ENCODE data around the gene HNRNPUL1.
"Not testable (repeated sequence)": the region's sequence is repeated elsewhere in the genome, so short reads cannot be mapped to it uniquely, and the experiment has no call there.

The HNRNPUL1 gene

GRCh38 chr19:41226874-41227390 lies 37.2 kb upstream of the HNRNPUL1 start:
- H3K4me3 ChIP-seq (ENCODE audit: low read depth, low read length) = no peak overlapping the region
- TF ChIP-seq CTCF (IDR thresholded peaks at IDR 0.05; ENCODE audit: insufficient read depth, low read depth, low read length, missing control alignments) = no peak
- no peak for DNase-seq (ENCODE audit: low read depth)

- no peak for TF ChIP-seq CTCF (IDR thresholded peaks at IDR 0.05; ENCODE audit: insufficient read depth, low read depth, low read length, missing control alignments)
- no peak for DNase-seq (ENCODE audit: low read depth)
- H3K4me3 ChIP-seq (ENCODE audit: low read depth, low read length) = no peak overlapping the region
Observed at GRCh38 chr19:41228486-41228885, 35.7 kb upstream of the HNRNPUL1 start.

GRCh38 chr19:41229338-41229737 lies 34.8 kb upstream of the HNRNPUL1 start:
- not testable (repeated sequence) for H3K4me3 ChIP-seq (ENCODE audit: low read depth, low read length); DNase-seq (ENCODE audit: low read depth)

GRCh38 chr19:41230067-41230857 lies 33.9 kb upstream of the HNRNPUL1 start:
- no peak for DNase-seq (ENCODE audit: low read depth)
- no peak for TF ChIP-seq CTCF (IDR thresholded peaks at IDR 0.05; ENCODE audit: insufficient read depth, low read depth, low read length, missing control alignments)
- no peak overlapping the region for H3K4me3 ChIP-seq (ENCODE audit: low read depth, low read length)

- H3K4me3 ChIP-seq (ENCODE audit: low read depth, low read length) = no peak overlapping the region
- TF ChIP-seq CTCF (IDR thresholded peaks at IDR 0.05; ENCODE audit: insufficient read depth, low read depth, low read length, missing control alignments) = no peak
- no peak for DNase-seq (ENCODE audit: low read depth)
Observed at GRCh38 chr19:41232686-41233085, 31.5 kb upstream of the HNRNPUL1 start.

GRCh38 chr19:41233748-41234240 lies 30.4 kb upstream of the HNRNPUL1 start:
- TF ChIP-seq CTCF (IDR thresholded peaks at IDR 0.05; ENCODE audit: insufficient read depth, low read depth, low read length, missing control alignments) = no peak
- no peak overlapping the region for H3K4me3 ChIP-seq (ENCODE audit: low read depth, low read length)
- no peak for DNase-seq (ENCODE audit: low read depth)

- DNase-seq (ENCODE audit: low read depth) = no peak
- H3K4me3 ChIP-seq (ENCODE audit: low read depth, low read length) = no peak overlapping the region
- TF ChIP-seq CTCF (IDR thresholded peaks at IDR 0.05; ENCODE audit: insufficient read depth, low read depth, low read length, missing control alignments) = no peak
Observed at GRCh38 chr19:41234512-41235168, 29.5 kb upstream of the HNRNPUL1 start.
